Trophoblast cell (in vitro differentiated cells and primary cell): Measurements from ENCODE around the gene SNX22.

Experiments
- DNase-seq, 2 donors: peaks; one replicate each; pipeline ENCODE4 v3.0.0-alpha.2; 2016
- H2AFZ ChIP-seq: 2 replicates; pipeline ENCODE4 v1.6.1; 2013; ENCODE audit warnings: low read length, moderate library complexity, mild to moderate bottlenecking; ENCODE audit not compliant: insufficient read depth, poor library complexity
- H2AK5ac ChIP-seq: 2 replicates; pipeline ENCODE4 v1.6.1; 2013; ENCODE audit warnings: mild to moderate bottlenecking, low read length
- H2BK120ac ChIP-seq: 2 replicates; pipeline ENCODE4 v1.6.1; 2013; ENCODE audit warnings: low read length, mild to moderate bottlenecking, moderate library complexity; ENCODE audit not compliant: insufficient read depth, poor library complexity
- H2BK12ac ChIP-seq: 2 replicates; pipeline ENCODE4 v1.6.1; 2013; ENCODE audit warnings: mild to moderate bottlenecking, low read length, moderate library complexity
- H2BK5ac ChIP-seq: 2 replicates; pipeline ENCODE4 v1.6.1; 2013; ENCODE audit warnings: low read length, low read depth, moderate library complexity, mild to moderate bottlenecking; ENCODE audit not compliant: poor library complexity
- H3K14ac ChIP-seq: 2 replicates; pipeline ENCODE4 v1.6.1; 2013; ENCODE audit warnings: mild to moderate bottlenecking, low read length
- H3K18ac ChIP-seq: 2 replicates; pipeline ENCODE4 v1.6.1; 2013; ENCODE audit warnings: mild to moderate bottlenecking, low read length
- H3K23ac ChIP-seq: 2 replicates; pipeline ENCODE4 v1.6.1; 2013; ENCODE audit warnings: low read length
- H3K27ac ChIP-seq: 2 replicates; pipeline ENCODE4 v1.5.1; 2013; ENCODE audit warnings: low read depth, mild to moderate bottlenecking, inconsistent platforms, low read length, moderate library complexity
- H3K27me3 ChIP-seq: 2 replicates; pipeline ENCODE4 v1.6.1; 2013; ENCODE audit warnings: inconsistent platforms, mild to moderate bottlenecking, low read length, moderate library complexity; ENCODE audit not compliant: insufficient read depth
- H3K36me3 ChIP-seq, 2 experiments: 1 replicate in 1 of 2; 2 replicates in 1 of 2; pipeline ENCODE4 v1.6.1; 2013; ENCODE audit warnings: low read length in 2 of 2, mild to moderate bottlenecking in 2 of 2, moderate library complexity in 1 of 2; ENCODE audit not compliant: insufficient read depth in 2 of 2, control insufficient read depth in 1 of 2
- H3K4ac ChIP-seq: 2 replicates; pipeline ENCODE4 v1.6.1; 2013; ENCODE audit warnings: low read depth, mild to moderate bottlenecking, low read length, moderate library complexity
- H3K4me1 ChIP-seq, 2 experiments: 1 replicate in 1 of 2; 2 replicates in 1 of 2; pipeline ENCODE4 v1.6.1; 2013; ENCODE audit warnings: low read length in 2 of 2, mild to moderate bottlenecking in 2 of 2, moderate library complexity in 1 of 2; ENCODE audit not compliant: insufficient read depth in 2 of 2, control insufficient read depth in 1 of 2
- H3K4me2 ChIP-seq: 2 replicates; pipeline ENCODE4 v1.6.1; 2013; ENCODE audit warnings: inconsistent platforms, mild to moderate bottlenecking, low read length, moderate library complexity
- H3K4me3 ChIP-seq: 2 replicates; pipeline ENCODE4 v1.5.1; 2013; ENCODE audit warnings: mild to moderate bottlenecking, low read depth, low read length, inconsistent platforms
- H3K79me1 ChIP-seq: one replicate; pipeline ENCODE4 v1.6.1; 2013; ENCODE audit warnings: low read length
- H3K79me2 ChIP-seq: 2 replicates; pipeline ENCODE4 v1.6.1; 2013; ENCODE audit warnings: low read length, mild to moderate bottlenecking; ENCODE audit not compliant: control insufficient read depth, insufficient read depth, poor library complexity
- H3K9ac ChIP-seq: 2 replicates; pipeline ENCODE4 v1.6.1; 2013; ENCODE audit warnings: mild to moderate bottlenecking, low read length
- H3K9me3 ChIP-seq: 2 replicates; pipeline ENCODE4 v1.6.1; 2013; ENCODE audit warnings: low read depth, mild to moderate bottlenecking, control low read depth, inconsistent platforms, low read length; ENCODE audit not compliant: insufficient read depth
- H4K12ac ChIP-seq: 2 replicates; pipeline ENCODE4 v1.6.1; 2013; ENCODE audit warnings: low read depth, mild to moderate bottlenecking, low read length, moderate library complexity
- H4K8ac ChIP-seq: 2 replicates; pipeline ENCODE4 v1.6.1; 2013; ENCODE audit warnings: low read depth, mild to moderate bottlenecking, low read length, moderate library complexity
- H4K91ac ChIP-seq: one replicate; pipeline ENCODE4 v1.6.1; 2013; ENCODE audit warnings: low read depth, mild to moderate bottlenecking, low read length, moderate library complexity
- WGBS: extraction: QIAGEN DNeasy Blood & Tissue Kit; methylation state at CpG from one replicate; pipeline ENCODE4 v1.1.7; 2013; ENCODE audit warnings: missing lambda C conversion rate; ENCODE audit not compliant: insufficient read length, insufficient coverage; ENCODE audit errors: extremely low coverage; 5-methylcytosine and 5-hydroxymethylcytosine counted together

Gene SNX22

DNA sequence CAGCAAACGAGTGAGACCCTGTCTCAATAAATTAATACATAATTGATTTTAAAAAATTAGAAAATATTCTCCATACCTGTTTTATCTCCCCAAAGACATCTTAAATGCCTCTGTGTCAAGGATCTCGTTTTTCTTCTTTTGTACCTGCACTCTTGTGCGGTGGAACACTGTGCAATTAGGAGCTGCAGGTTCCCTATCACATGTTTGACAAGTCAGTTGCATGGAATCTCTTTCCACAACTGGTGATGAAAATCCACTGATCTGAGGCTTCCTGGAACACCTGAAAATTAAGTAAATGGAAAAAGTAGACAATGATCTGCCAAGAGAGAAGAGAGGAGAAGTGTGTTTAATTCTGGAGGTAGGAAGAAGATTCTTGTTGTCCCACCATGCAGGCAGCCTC, 3.0 kb upstream of the SNX22 start:
- Histone ChIP-seq H3K23ac (no peak overlapping the region), H4K12ac (no peak overlapping the region), H3K18ac (no peak overlapping the region), H3K36me3 (peaks cover 6 to 12% of the 10 kb centered on the region in 2 experiments), H3K4ac (no peak overlapping the region), H3K27me3 (peaks cover 16% of the 10 kb centered on the region), H3K4me3 (no peak overlapping the region), H2BK120ac (no peak overlapping the region), H3K79me2 (no peaks in the 10 kb centered on the region), H3K9me3 (no peaks in the 10 kb centered on the region), H2AFZ (no peak overlapping the region), H4K8ac (no peak overlapping the region), H4K91ac (no peak overlapping the region), H3K79me1 (peaks cover 2% of the 10 kb centered on the region), H2BK5ac (no peak overlapping the region), H3K4me1 (peaks cover 4 to 14% of the 10 kb centered on the region in 2 experiments), H3K9ac (no peak overlapping the region), H3K27ac (no peak overlapping the region), H3K14ac (no peak overlapping the region), H2AK5ac (no peak overlapping the region), H2BK12ac (no peak overlapping the region), H3K4me2 (no peak overlapping the region)
- no CpG with 5 or more reads among the region's 3 CpGs for WGBS
- DNase-seq, result peak; percentile 57 to 78

- no peak overlapping the region for H2AK5ac ChIP-seq
- no peak overlapping the region for H4K12ac ChIP-seq
- no peaks in the 10 kb centered on the region for H3K79me2 ChIP-seq
- no peak overlapping the region for H3K9ac ChIP-seq
- H3K4ac ChIP-seq, result no peak overlapping the region
- no peak overlapping the region for H2BK5ac ChIP-seq
- H3K4me2 ChIP-seq, result no peak overlapping the region
- H3K27me3 ChIP-seq, result peaks cover 16% of the 10 kb centered on the region
- no peak overlapping the region for H3K4me3 ChIP-seq
- H3K18ac ChIP-seq, result no peak overlapping the region
- peaks cover 4 to 14% of the 10 kb centered on the region in 2 experiments for H3K4me1 ChIP-seq
- H3K79me1 ChIP-seq, result peaks cover 2% of the 10 kb centered on the region
- H3K27ac ChIP-seq, result no peak overlapping the region
- H4K8ac ChIP-seq, result no peak overlapping the region
- H3K14ac ChIP-seq, result no peak overlapping the region
- no peak overlapping the region for H2BK12ac ChIP-seq
- H2BK120ac ChIP-seq, result no peak overlapping the region
- DNase-seq, result peak in 1 of 2 donors; percentile 54
- H3K23ac ChIP-seq, result no peak overlapping the region
- peaks cover 2 to 11% of the 10 kb centered on the region in 2 experiments for H3K36me3 ChIP-seq
- H3K9me3 ChIP-seq, result no peaks in the 10 kb centered on the region
- H4K91ac ChIP-seq, result no peak overlapping the region
- H2AFZ ChIP-seq, result no peak overlapping the region
Measured at GRCh38 chr15:64149424-64149823, 2.1 kb upstream of the SNX22 start.

DNA sequence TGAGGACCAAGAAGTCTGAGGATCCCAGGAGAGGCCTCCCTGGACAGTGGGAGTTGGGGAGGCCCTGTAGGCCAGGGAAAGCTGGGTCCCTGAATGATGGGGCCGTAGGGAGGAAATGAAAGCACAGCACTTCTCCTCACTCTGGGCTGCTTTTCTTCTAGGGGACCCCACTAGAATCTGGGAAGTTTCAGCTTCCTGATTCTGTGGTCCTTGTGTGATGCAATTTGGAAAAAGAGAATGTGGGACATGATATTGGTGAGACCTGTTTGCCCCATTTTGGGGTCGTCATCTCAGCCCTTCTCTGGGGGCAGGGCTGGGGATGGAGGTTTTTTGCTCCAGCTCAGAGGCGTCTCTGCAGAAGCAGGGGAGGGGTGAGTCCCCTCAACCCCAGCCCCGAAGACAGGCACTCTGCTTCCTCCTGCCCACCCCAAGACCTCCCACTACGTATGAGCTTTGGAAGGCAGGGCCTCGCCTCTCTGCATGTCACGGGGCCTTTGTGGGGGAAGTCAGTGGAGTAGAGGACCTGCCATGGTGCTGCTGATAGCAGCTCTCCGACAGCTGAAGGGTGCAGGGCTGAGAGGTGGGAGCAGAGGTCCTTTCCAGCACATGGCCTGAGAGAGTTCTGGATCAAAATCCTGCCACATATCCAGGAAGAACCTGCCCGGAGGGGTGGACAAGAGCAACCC, 1.5 kb upstream of the SNX22 start:
- H4K12ac ChIP-seq, result no peak overlapping the region
- H2BK5ac ChIP-seq, result no peak overlapping the region
- WGBS, result no CpG with 5 or more reads among the region's 9 CpGs
- peaks cover 4 to 14% of the 10 kb centered on the region in 2 experiments for H3K4me1 ChIP-seq
- no peak overlapping the region for H2BK12ac ChIP-seq
- no peak for DNase-seq
- no peak overlapping the region for H3K9ac ChIP-seq
- no peak overlapping the region for H2AFZ ChIP-seq
- H3K9me3 ChIP-seq, result no peaks in the 10 kb centered on the region
- no peak overlapping the region for H3K27ac ChIP-seq
- no peak overlapping the region for H3K14ac ChIP-seq
- no peaks in the 10 kb centered on the region for H3K79me2 ChIP-seq
- H3K4ac ChIP-seq, result no peak overlapping the region
- no peak overlapping the region for H3K23ac ChIP-seq
- no peak overlapping the region for H2BK120ac ChIP-seq
- H3K36me3 ChIP-seq, result peaks cover under 1 to 8% of the 10 kb centered on the region in 2 experiments
- H3K18ac ChIP-seq, result no peak overlapping the region
- H3K4me2 ChIP-seq, result no peak overlapping the region
- H2AK5ac ChIP-seq, result no peak overlapping the region
- H3K4me3 ChIP-seq, result no peak overlapping the region
- H3K27me3 ChIP-seq, result peaks cover 16% of the 10 kb centered on the region
- H4K91ac ChIP-seq, result no peak overlapping the region
- H4K8ac ChIP-seq, result no peak overlapping the region
- H3K79me1 ChIP-seq, result peaks cover 2% of the 10 kb centered on the region

GRCh38 chr15:64152507-64153387, 1.2 kb downstream of the SNX22 start:
- no peak overlapping the region for H4K8ac ChIP-seq
- DNase-seq, result no peak
- peak overlapping the region; percentile 94 for H3K4me2 ChIP-seq
- no CpG with 5 or more reads among the region's 27 CpGs for WGBS
- no peaks in the 10 kb centered on the region for H3K9me3 ChIP-seq
- no peak overlapping the region for H2AFZ ChIP-seq
- H3K9ac ChIP-seq, result no peak overlapping the region
- peaks cover 4 to 14% of the 10 kb centered on the region in 2 experiments for H3K4me1 ChIP-seq
- H2BK120ac ChIP-seq, result no peak overlapping the region
- H2BK5ac ChIP-seq, result no peak overlapping the region
- no peak overlapping the region for H3K18ac ChIP-seq
- H3K27me3 ChIP-seq, result peaks cover 16% of the 10 kb centered on the region
- H3K79me2 ChIP-seq, result no peaks in the 10 kb centered on the region
- H3K4ac ChIP-seq, result no peak overlapping the region
- H3K4me3 ChIP-seq, result no peak overlapping the region
- H2BK12ac ChIP-seq, result no peak overlapping the region
- no peak overlapping the region for H3K27ac ChIP-seq
- no peak overlapping the region for H3K14ac ChIP-seq
- no peak overlapping the region for H4K12ac ChIP-seq
- H3K23ac ChIP-seq, result no peak overlapping the region
- H2AK5ac ChIP-seq, result no peak overlapping the region
- H3K79me1 ChIP-seq, result peaks cover 2% of the 10 kb centered on the region
- H4K91ac ChIP-seq, result no peak overlapping the region
- H3K36me3 ChIP-seq, result peaks cover 24 to 27% of the 10 kb centered on the region in 2 experiments
